HG03025 (cell line): ENCODE data around the gene CCL19.

Experiments used
- ATAC-seq: cut with Tn5 transposase; IDR thresholded peaks from one replicate; pipeline ENCODE4 v1.9.1; 2021; ENCODE audit warnings: mild to moderate bottlenecking, moderate library complexity; ENCODE audit not compliant: unreplicated experiment, low FRiP score

CCL19 gene

DNA sequence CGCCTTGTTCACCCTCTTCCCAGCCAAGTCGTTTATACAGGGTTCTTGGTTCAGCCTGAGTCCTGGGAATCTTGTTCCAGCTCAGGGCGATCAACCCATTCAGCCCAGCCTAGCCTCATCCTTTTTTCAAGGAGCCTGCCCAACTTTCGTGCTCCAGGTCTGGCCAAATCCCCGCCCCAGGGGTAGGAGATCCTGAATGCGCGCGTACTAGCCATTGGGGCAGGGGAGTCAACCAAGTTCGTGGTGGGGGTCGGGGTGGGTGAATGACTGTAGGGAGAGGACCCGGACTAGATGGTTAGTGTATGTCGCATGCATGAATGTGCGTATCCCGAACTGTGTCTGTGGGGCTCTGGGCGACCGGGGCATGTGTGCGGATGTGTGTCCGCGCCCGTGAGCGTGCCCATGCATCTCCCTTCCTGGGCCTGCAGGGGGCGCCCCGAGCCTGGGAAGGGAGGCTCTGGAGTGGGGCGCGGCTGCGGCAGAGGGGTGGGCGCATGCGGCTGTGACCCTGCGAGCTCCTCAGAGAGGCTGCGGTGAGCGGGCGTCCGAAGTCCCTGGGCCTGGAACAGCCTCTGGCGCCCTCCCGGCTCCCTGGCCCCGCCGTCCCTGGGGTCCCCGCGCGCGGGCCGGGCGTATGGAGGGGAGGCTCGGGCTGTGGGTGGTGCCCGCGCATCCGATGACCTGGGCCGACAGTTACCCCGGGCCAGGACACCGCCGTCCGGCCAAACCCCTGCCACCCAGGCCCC lies 10.1 kb upstream of the CCL19 start:
- no peak for ATAC-seq

DNA sequence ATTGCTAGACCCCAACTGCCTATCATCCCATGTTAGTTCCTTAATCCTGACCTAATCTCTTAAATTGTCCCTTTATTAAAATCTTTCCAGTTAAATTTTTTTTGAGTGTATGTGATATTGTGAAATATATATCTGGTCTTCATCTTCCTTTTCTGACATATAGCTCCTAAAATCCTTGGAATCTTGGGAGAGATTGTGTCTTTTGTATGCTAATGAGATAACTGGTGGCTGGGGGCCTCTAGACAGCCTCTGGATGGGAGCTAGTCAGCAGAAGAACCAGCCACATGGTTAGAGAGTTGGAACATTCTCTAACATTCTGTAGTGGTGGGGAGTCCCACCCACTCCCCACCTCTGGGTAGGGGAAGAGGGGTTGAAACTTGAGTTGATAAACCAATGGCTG lies 3.7 kb upstream of the CCL19 start:
- no peak for ATAC-seq

DNA sequence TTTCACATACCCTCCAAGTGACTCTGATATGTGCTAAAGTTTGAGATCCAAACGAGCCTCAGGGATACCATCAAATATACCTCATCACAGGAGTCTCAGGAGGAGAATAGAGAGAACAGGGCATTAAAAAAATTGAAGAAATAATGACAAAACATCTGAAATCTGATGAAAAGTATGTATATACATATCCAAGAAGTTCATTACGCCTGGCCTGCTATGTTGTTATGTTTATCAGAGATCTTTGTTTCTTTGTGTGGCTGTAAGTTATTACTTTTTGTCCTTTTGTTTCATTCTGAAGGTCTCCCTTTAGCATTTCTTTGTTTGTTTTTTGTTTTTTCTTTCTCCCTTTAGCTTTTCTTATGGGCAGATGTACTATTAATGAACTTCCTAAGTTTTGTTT lies 2.5 kb upstream of the CCL19 start:
- ATAC-seq, result no peak

DNA sequence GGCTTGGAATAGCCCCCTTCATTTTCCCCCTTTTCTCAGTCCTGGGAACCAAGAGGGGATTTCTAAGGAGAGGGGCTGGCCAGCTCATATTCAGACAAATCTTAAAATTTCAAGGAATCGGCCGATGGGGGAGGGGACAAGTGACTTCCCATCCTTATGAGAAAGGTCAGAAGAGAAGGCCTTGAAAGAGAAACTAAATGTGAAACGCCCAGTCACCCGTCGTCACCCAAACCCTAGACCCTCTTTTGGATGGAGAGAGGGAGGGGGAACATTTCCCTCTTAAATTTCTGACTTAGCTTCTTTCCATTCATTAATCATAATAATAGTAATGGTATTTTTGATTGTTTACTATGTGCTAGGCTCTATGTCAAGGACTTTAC lies 850 bp upstream of the CCL19 start:
- ATAC-seq, result no peak

DNA sequence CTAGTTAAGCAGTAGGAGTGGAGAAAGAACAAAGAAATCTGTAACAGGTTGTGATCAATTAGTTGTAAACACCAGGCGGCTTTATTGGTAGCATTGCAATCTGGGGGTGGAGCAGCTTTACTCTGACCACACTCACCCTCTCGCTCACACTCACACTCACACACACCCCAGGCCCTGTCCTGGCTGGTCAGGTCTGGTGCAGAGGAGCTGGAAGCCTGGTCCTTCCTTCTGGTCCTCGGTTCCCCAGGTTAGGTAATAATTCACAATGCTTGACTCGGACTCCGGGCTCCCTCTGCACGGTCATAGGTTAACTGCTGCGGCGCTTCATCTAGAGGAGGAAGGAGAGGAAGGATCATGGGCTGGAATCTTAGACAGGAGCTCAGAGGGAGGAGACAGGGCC lies 1.6 kb downstream of the CCL19 start:
- ATAC-seq, result no peak

DNA sequence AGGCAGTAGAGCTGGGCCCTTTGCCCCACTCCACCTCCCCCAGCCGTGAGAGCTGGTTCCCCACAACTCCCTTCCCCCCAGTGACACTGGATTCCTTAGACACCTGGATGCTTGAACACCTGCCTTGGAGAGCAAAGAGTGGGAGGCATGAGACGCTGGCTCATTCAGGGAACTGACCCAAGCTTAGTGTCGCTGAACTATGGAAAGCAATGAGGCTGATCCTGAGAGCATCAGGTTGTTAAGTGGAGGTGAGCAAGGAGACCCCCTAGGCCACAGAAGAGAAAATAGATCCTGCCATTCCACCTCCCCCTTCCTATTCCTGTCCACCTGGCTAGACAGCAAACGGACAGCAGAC lies 2.0 kb downstream of the CCL19 start:
- ATAC-seq, result no peak

DNA sequence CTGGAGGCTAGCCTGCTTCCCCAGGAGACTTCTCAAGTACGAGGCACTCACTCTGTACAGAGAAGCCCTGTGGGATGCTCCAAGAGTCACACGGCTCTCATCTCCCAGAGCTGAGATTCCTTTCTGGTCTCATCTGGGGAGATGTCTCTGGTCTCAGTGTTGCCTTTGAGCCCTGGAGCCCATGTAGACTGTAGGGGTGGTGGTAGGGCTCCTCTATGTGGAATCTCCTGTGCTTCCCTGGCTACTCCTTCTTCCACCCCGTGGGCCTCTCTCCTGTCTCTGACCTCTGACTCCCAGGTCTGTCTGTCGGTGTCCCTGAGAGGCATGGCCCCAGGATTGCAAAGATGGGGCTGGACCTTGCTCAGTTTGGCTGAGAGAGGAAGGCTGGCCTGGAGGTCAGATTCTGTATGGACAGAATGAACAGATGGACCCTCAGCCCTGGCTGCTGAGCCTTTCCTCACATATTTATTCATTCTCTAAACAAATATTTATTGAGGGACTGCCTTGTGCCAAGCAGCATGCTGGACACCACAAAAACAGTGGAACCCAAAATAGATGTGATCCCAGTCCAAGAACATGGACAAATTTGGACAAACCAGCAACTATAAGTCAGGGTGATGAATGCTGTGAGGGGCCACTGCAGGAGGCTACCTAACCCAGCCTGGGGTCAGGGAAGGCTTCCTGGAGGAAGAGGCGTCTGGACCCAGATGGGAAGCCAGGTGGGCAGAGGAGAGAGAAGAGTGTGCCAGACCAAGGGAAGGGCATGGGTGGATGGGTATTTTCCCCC lies 2.6 kb downstream of the CCL19 start:
- ATAC-seq, result no peak

DNA sequence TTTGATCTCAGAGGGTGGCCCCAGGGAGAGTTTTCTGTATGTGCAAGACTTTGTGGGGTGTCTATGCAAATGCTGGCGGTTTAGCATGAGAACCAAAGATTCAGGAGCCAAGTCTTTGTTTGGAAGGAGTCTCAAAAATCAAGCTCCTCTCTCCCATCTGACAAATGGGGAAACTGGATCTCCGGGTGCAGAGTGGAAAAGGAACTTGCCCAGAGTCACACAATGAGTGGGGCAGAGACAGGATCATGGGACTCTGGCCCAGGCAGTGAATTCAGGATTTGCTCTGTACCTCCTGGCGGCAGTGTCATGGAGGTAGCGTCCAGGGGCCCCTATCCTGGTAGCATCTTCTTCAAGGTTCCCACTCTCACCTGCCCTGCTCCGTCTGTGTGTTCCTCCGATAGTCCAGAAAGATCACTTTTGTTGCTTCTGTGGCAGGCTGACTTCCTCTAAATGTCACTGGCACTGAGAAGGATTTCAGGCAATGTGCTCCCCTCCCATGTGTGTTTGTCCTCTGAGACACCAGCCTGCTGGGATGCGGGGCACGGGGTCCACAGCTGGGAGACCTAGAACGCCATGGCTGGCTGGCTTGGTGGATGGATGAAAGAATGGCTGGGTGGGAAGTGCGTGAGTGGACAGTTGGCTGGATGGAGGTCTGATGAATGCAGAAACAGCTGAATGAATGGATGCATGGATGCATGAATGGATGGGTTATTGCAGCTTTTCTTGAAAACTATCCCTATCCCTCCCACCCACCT lies 3.6 kb downstream of the CCL19 start:
- no peak for ATAC-seq

DNA sequence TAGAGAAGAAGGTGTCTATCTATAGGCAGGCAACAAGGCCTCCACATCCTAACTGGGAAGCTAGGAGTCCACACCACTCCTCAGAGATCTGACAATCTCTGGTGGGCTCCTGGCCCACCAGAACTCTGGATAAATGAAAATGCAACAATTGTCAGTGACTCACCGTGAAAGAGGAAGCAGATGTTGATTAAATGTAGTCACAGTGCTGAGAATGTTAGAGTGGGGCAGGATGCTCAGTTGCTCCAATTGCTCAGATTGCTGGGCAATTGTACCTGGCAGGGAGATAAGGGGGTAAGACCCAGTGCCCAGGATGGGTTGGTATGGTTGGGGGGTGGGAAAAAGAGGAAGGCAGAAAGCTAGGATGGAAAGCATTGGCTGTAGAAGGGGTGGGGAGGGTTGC lies 4.3 kb downstream of the CCL19 start:
- no peak for ATAC-seq

DNA sequence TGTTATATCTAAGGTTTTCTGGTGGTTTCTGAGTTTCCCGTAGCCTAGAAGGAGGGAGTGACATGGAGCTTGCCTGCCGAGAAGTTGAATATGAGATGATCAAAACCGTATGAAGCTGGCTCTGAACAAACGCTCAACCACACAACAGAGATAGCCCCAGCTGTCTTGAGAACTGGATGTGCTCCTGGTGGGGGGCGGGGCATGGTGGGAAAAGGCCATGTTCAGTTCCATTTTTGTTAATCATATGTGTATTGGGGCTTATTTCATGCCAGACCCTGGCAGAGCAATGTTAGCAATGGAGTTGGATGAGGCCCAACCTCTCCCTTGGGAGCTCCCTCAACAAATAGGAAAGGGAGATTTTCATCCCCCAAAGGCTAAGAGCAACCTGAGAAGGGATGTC lies 4.8 kb downstream of the CCL19 start:
- ATAC-seq, result no peak

DNA sequence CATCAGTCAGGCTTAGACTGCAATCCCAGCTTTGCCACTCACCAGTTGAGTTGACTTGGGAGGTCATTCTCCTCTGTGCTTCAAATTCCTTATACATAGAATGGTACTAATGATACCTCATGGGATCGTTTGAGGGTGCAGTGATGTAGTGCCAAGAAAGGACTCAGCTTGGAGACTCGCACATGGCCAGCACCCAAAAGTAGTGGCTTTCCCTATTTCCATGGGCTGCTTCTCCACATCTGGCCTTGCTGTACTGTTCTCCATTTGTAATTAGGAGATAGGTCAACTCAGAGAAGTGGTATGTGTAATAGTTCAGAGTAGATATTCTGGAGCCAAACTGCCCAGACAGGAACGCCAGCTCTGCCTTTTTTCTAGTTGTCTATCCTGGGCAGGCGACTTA lies 5.5 kb downstream of the CCL19 start:
- no peak for ATAC-seq

DNA sequence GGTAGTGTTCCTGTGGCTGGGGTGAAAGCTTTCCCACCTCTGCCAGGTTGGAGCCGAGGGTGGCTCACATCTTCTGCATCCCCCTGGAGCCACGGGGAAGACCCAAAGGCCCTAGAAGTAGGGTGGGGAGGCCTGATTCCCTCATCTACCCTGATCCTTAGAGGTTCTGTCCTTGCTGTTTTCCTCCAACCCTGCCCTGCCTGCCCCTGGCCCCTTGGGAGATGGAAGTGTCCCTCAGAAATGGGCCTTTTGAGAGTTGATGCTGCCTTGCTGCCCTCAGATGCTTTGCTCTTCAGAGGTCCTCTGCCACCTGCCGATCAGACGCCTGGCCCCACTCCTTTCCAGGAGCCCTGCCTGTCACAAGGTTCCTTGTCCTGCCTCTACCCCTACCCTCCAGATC lies 6.3 kb downstream of the CCL19 start:
- ATAC-seq, result no peak

DNA sequence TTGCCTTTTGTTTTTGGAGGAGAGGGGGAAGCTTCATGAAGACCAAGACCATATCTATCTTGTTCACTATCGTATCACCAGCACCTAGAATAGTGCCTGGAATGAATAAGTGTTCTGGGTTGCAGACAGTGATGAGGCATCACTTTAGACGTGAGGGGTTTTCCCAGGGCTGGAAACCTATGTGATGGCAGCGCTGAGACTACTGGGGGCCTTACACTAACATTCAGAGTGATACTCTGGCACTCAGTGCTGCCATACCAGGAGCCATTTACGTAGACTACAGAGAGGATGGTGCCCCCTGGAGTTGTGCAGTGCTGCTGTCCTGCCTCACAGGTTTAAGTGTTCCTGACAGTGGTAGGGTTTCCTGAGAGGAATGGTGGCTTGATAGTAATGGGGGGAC lies 6.9 kb downstream of the CCL19 start:
- ATAC-seq, result no peak

DNA sequence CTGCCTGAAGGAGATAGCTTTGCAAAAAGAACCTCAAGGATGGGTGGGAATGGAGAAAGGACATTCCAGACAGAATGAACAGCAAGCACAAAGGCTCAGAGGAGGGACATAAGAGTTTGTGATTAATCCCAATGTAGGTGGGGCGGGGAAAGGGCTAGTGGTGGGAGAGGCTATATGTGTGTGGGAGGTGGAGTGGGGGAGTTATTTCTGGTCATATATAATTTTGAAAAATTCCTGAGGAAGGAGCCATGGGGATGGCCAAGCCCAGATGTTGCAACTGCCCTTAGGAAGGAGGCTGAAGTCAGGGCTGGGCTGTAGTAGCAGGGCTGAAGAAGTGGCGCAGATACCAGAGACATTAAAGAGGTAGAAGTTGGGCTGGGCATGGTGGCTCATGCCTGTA lies 15.2 kb downstream of the CCL19 start:
- ATAC-seq, result no peak

DNA sequence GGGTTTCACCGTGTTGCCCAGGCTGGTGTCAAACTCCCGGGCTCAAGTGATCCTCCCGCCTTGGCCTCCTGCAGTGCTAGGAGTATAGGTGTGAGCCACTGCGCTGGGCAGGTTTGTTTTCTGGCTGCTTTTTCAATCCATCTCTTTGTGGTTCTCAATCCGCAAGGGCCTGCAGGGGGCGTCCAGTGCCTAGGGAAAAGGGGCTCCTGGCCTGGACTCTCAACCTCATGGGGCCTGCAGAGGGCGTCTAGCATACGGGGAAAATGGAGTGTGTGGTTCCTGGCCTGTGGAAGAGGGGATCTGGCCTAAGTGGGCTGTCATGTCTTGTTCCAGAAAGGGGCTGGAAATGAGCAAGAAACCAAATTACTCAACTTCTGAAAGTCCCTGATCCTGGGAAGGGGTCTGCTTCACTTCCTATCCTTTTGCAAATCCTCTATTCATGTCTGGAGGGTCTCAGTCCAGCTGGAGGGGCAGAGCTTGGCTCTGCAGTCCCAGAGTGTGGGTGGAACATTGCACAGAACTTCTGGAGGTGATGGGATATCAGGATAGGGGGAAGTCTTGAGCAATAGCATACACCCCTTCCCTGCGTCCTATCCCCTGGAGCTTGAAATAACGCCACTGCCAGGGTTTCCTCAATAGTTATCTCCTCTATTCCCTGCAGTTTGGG lies 15.9 kb downstream of the CCL19 start:
- ATAC-seq, result no peak

DNA sequence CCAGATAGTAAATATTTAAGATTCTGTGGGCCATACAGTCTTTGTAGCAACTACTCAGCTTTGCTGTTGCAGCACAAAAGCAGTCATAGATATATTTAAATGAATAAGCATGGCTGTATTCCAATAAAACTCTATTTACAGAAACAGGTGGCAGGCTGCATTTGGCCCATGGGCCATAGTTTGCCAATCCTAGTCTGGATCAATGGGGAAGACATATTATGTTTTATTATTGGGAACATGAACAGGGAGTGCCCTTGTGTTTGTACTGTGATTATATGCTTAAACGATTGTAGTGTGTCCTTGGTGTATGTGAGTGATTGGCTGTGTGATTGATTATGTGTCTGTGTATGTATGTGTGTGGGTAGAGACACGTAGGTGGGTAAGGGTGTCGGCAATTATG lies 16.6 kb downstream of the CCL19 start:
- ATAC-seq, result no peak

DNA sequence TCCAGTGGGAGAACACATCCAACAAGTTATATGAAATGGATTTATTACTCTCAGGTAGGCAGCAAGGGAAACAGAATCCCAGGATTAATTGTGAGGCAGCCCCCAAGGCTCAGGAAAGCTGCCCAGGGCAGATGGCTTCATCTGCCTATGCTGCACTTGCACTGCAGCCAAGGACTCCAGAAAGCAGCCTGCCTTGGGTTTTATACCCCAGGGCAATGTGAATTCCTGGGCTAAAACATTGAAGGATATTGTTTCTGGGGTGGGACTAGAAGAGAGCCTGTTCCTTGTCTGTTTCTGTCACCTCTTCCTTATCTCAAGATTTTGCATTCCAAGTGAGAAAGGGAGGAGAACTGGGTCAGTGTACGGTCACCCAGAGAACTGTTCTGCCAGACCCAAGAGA lies 19.8 kb downstream of the CCL19 start:
- ATAC-seq, result no peak

DNA sequence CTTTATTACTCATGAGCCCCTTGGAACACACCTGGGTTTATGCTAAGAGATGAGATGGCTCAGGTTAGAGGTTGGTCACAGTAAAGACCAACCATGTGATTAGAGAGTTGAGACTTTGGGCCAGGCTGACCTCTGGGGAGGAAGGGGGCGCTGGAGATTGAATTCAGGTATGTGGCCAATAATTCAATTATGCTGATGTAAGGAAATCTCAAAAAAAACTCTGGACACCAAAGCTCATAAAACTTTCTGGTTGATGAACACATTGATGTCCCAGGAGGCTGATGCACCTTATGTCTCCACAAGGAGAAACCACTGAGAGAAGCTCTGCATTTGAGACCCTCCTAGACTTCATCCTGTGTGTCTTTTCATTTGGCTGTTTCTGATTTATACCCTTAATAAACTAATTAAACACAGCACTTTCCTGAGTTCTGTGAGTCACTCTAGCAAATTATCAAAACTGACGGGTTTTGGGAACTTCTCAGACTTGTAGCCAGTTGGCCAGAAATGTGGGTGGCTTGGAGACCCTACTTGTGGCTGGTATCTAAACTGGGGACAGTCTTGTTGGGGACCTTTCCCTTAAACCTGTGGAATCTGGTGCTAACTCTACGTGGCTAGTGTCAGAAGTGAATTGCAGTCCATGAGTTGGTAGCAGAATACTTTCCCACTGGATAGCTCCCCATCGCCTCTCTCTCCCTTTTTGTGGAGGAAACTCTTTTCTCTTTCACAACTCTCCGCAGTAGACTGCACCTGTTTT lies 21.1 kb downstream of the CCL19 start:
- no peak for ATAC-seq

DNA sequence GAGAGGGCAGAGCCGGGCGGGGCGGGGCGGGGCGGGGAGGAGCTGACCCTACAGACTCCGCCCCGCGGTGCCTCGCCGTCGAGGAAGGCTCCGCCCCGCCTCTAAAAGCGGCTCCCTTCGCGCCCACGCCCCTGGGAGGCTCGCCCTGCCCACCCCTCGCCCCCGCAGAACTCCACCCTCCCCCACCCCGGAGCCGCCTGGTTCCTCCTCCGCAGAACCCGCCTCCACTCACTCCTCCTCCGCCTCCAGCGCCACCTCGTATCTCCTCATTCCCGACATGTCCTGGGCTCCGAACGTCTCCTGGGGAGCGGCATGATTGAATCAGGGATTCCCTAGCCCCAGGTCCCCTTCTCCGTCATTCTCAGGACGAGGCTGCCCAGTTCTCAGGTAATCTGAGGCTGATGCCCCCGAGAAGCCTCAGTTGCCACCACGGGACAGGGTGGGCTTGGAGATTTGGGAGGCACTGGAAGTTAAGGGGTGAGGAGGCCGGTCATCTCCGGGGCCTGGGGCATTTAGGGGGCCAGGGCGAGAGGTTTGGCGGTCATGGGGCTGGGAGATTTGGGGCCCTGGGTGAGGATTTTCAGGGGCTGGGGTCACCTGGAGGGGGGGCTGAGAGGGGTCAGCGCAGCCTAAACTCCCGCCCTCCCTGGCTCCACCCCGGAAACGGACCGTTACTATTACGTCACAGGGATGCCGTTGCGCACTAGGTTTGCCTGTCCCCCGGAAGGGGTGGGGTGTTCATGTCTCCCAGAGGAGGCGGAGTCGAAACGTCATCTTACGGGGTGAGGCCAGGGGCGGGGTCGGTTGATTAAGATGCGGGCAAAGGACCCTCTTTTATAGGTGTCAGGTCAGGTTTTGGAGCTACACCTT lies 25.5 kb downstream of the CCL19 start:
- peak; percentile 38 for ATAC-seq

DNA sequence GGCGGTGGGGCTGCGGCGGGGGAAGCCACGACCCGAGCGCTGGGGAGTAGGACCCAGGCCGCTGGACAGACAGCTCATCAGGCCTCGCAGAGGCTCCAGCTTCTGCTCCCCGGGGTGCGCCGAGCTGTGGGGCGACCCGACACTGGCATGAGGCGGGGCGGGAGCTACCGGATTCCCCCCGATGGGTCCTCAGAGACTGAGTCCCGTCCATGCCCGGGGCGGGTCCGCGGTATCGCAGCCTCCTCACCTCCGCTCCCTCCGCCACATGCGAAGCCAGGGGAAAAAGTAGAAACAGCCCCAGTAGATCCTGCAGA lies 26.1 kb downstream of the CCL19 start:
- ATAC-seq, result no peak
